Measurements from ENCODE around the gene TLCD3B.

DNA sequence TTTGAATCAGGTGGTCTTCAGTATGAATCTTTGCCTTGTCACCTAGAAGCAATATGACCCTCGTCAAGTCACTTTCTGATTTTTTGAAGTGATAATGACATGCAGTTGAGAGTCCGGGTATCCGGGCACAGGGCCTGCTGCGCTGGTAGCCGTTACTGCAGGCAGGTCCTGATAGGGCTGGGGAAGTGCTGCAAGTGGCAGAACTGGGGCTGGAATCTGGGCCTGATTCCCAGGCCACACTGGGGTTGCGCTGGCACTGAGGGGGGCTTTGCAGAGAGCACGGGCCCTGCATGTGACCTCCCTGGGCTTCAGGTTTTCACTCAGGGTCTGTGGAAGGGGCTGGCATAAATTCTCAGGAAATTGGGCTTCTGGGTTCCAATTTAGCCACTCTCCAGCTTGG, 47.7 kb upstream of the TLCD3B start:
- TF ChIP-seq, protein P1, sequence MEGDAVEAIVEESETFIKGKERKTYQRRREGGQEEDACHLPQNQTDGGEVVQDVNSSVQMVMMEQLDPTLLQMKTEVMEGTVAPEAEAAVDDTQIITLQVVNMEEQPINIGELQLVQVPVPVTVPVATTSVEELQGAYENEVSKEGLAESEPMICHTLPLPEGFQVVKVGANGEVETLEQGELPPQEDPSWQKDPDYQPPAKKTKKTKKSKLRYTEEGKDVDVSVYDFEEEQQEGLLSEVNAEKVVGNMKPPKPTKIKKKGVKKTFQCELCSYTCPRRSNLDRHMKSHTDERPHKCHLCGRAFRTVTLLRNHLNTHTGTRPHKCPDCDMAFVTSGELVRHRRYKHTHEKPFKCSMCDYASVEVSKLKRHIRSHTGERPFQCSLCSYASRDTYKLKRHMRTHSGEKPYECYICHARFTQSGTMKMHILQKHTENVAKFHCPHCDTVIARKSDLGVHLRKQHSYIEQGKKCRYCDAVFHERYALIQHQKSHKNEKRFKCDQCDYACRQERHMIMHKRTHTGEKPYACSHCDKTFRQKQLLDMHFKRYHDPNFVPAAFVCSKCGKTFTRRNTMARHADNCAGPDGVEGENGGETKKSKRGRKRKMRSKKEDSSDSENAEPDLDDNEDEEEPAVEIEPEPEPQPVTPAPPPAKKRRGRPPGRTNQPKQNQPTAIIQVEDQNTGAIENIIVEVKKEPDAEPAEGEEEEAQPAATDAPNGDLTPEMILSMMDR (IDR thresholded peaks at IDR 0.05) = no peak
- TF ChIP-seq POLR2A (IDR thresholded peaks at IDR 0.05; ENCODE audit: low read depth) (no peak), POLR2AphosphoS5 (IDR thresholded peaks at IDR 0.05) (no peak), EP300 (IDR thresholded peaks at IDR 0.05) (no peak)
